Measurements from ENCODE around the gene PPP2R2B. TPM values are rescaled to one million over a fixed set of nuclear protein-coding genes. Genes with fewer than 3 reads are reported as not detected.

Gene PPP2R2B
- total and polyA plus RNA-seq, 2 of the 4 experiments (the other 2 are of a cell fraction): not detected

- no peak overlapping the region for H4K91ac ChIP-seq (ENCODE audit: insufficient read depth, low read depth, low read length)
- no peak overlapping the region for H2AK5ac ChIP-seq (ENCODE audit: low read depth, low read length)
- ATAC-seq (ENCODE audit: low read depth) (no peak), DNase-seq (no peak)
- no peaks in the 10 kb centered on the region for H4K20me1 ChIP-seq (ENCODE audit: insufficient read depth, low read length)
- ChIA-PET CTCF (no interaction called here), POLR2A (ENCODE audit: unreplicated experiment) (no interaction called here)
- no peak overlapping the region for H3K18ac ChIP-seq (ENCODE audit: low read depth, low read length)
- TF ChIP-seq MAFK (IDR thresholded peaks at IDR 0.05; ENCODE audit: low read depth, low read length): no peak
- no peak overlapping the region for H2BK120ac ChIP-seq (ENCODE audit: low read depth, low read length)
- H2BK5ac ChIP-seq (ENCODE audit: low read depth, low read length, poor library complexity, severe bottlenecking): no peak overlapping the region
- no peak overlapping the region for H3K4me2 ChIP-seq (ENCODE audit: low read depth, low read length)
- H3K9me3 ChIP-seq (ENCODE audit: control insufficient read depth, insufficient read depth, low read length): no peaks in the 10 kb centered on the region
- H3K27ac ChIP-seq (ENCODE audit: insufficient read depth, low read length): no peak overlapping the region
- H4K8ac ChIP-seq (ENCODE audit: low read depth in 2 of 2, low read length in 2 of 2): no peak overlapping the region
- H2AK9ac ChIP-seq (replicated peaks; ENCODE audit: low read depth, low read length, poor library complexity): no peak overlapping the region
- H2AFZ ChIP-seq (replicated peaks; ENCODE audit: low read length, poor library complexity): no peak overlapping the region
- H3K4ac ChIP-seq (ENCODE audit: low read depth, low read length): no peak overlapping the region
- no peak overlapping the region for H3K4me3 ChIP-seq (ENCODE audit: insufficient read depth, low read depth, low read length)
- H3K9me1 ChIP-seq (ENCODE audit: insufficient read depth, low read length): no peaks in the 10 kb centered on the region
- H3K56ac ChIP-seq (ENCODE audit: extremely low read depth, insufficient read depth, low read length): no peak overlapping the region
- H3K9ac ChIP-seq (ENCODE audit: low read depth, low read length): no peak overlapping the region
- no peak overlapping the region for H2BK15ac ChIP-seq (ENCODE audit: low read depth, low read length)
- H2BK20ac ChIP-seq (ENCODE audit: low read depth, low read length): no peak overlapping the region
- BruUV-seq (replicated peaks): no TSS peak
- no peaks in the 10 kb centered on the region for H3K4me1 ChIP-seq (ENCODE audit: control insufficient read depth, insufficient read depth, low read length)
- H3K23ac ChIP-seq (ENCODE audit: low read depth, low read length): no peak overlapping the region
- in situ Hi-C loops (cut with MboI; ENCODE audit: low sequenced_read_pairs) (no loop called here), dilution Hi-C loops (cut with HindIII; ENCODE audit: low sequenced_read_pairs, unreplicated experiment) (no loop called here), intact Hi-C loops (cut with micrococcal nuclease) (no loop called here)
- no peaks in the 10 kb centered on the region for H3K79me1 ChIP-seq (ENCODE audit: low read depth in 1 of 2, low read length in 2 of 2)
- no peak overlapping the region for H3K14ac ChIP-seq (replicated peaks; ENCODE audit: low read depth, low read length)
- 100% methylated on average over 1 of the region's 4 CpGs; no CpG with 5 or more reads in 1 of the 2 experiments for WGBS, 2 experiments (ENCODE audit: extremely low coverage in 2 of 2, insufficient read length in 1 of 2)
- H4K5ac ChIP-seq (ENCODE audit: low read depth, low read length): no peak overlapping the region
- H3K27me3 ChIP-seq (ENCODE audit: control insufficient read depth, insufficient read depth, low read length): no peaks in the 10 kb centered on the region
- H3K36me3 ChIP-seq (ENCODE audit: control insufficient read depth, insufficient read depth, low read length): no peaks in the 10 kb centered on the region
Measured at GRCh38 chr5:146562461-146562860, 316.1 kb downstream of the PPP2R2B start.
